Coronary artery (tissue), 2 donors: ENCODE results near the gene RIPOR1.
"Not testable (repeated sequence)": the region's sequence is repeated elsewhere in the genome, so short reads cannot be mapped to it uniquely, and the experiment has no call there.

Source experiments
- DNase-seq: peaks from one replicate; pipeline ENCODE4 v3.0.0-alpha.2; 2017; ENCODE audit warnings: low spot score
- H3K27ac ChIP-seq, 2 donors: fragments of 200-600 bp; sonication (generic); one replicate each; pipeline ENCODE4 v1.5.1; 2016 to 2019
- H3K4me3 ChIP-seq: fragments of 200-600 bp; sonication (generic); 2 replicates; pipeline ENCODE4 v1.5.1; 2016; ENCODE audit warnings: mild to moderate bottlenecking, moderate library complexity
- TF ChIP-seq, protein P1 (sequence below): fragments of 200-600 bp; sonication (generic); IDR thresholded peaks from one replicate; pipeline ENCODE4 v1.5.1; 2019; ENCODE audit warnings: antibody characterized with exemption

The RIPOR1 gene

DNA sequence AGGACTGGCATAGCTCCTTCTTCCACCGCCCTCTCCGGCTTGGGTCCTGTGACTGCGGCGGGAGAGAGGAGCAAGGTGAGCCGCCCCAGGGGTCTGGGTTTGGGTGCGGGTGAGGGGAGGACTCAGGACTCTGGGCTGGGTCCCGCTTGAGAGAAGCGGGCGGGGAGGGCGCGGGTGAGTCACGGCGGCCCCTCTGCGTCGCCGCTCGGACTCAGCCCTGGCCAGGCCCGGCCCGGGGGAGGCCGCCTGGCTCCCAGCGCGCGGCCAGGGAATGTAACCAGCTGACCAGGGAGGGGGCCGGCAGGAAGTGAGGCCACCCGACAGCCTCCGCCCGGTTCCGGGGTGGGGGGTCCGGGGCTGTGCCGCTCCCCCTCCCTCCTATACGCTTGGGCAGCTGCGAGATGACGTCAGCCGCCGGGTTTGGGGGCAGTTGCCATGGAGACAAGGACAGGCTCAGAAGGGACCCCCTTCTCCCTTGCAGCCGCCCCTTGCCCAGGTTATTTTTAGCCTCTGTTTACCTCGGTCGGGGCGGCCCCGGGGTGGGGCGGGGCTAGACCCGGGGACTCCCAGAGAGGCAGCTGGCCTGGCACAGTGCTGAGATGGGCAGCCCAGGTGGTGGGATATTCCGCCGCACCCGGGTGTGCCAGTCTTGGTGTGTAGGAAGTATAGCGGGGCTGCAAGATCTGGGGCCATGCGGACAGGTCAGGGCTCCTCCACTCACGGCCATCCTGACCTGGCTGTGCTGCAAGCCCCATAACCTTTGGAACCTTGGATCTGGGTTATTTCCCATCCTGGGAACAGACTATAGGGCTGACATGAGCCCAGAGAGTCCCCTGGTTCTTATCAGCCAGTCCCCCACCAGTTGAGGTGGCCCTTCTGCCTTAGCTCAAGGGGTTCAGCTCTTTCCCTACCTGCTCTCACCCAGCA is 1.6 kb downstream of the RIPOR1 start:
- DNase-seq: peak; percentile 93
- TF ChIP-seq, protein P1, sequence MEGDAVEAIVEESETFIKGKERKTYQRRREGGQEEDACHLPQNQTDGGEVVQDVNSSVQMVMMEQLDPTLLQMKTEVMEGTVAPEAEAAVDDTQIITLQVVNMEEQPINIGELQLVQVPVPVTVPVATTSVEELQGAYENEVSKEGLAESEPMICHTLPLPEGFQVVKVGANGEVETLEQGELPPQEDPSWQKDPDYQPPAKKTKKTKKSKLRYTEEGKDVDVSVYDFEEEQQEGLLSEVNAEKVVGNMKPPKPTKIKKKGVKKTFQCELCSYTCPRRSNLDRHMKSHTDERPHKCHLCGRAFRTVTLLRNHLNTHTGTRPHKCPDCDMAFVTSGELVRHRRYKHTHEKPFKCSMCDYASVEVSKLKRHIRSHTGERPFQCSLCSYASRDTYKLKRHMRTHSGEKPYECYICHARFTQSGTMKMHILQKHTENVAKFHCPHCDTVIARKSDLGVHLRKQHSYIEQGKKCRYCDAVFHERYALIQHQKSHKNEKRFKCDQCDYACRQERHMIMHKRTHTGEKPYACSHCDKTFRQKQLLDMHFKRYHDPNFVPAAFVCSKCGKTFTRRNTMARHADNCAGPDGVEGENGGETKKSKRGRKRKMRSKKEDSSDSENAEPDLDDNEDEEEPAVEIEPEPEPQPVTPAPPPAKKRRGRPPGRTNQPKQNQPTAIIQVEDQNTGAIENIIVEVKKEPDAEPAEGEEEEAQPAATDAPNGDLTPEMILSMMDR: no peak

DNA sequence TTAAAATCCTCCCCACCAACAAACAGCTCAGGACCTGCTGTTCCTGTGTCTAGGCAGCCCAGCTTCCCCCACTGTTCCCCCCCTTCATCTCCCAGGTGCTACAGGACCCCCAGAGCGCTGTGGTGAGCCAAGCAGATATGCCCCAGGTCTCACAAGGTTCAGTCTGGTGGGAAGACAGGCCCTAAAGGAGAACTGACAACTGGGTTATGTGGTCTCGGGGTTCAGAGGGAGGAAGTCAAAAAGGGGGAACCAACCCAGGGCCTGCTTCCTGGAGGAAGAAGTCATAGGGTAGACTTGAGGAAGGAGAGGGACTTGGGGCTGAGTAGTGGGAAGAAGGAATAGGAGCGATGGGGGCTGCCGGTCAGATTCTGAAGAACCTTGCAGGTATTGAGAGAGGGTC is 2.6 kb downstream of the RIPOR1 start:
- peak; percentile 64 for DNase-seq
- TF ChIP-seq, protein P1: no peak
- peak overlapping the region; percentile 88 for H3K4me3 ChIP-seq
- H3K27ac ChIP-seq: peak overlapping the region; percentile 94

More for the DNA sequence above, 1.6 kb downstream of the RIPOR1 start:
- Histone ChIP-seq H3K4me3 (peak overlapping the region; percentile 88), H3K27ac (peak overlapping the region; percentile 94)

DNA sequence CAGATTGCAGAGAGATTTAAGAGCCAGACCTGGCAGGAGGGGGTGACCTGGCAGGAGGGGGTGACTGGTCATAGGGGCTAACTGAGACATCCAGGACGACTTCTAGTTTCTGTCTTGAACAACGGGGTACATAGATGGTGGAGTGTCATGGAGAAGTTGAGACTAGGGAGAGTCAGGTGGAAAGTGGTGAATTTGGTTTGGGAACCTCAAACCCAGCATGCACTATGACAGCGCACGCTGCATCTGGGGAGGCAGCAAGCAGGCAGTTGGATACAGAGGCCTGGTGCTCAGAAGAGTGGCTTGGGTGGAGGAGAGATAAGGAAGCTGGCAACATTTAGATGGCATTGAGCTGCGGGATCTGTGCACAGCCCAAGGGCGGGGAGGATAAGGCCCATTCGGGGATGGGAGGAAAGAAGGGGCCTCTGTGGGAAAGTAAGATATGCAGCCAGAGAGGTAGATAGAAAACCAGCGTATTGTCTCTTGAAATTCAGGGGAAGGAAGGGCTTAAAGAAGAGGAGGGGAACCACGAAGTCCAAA is 4.5 kb downstream of the RIPOR1 start:
- TF ChIP-seq, protein P1: no peak
- peak; percentile 56 for DNase-seq
- Histone ChIP-seq H3K27ac (no peak overlapping the region), H3K4me3 (no peak overlapping the region)

DNA sequence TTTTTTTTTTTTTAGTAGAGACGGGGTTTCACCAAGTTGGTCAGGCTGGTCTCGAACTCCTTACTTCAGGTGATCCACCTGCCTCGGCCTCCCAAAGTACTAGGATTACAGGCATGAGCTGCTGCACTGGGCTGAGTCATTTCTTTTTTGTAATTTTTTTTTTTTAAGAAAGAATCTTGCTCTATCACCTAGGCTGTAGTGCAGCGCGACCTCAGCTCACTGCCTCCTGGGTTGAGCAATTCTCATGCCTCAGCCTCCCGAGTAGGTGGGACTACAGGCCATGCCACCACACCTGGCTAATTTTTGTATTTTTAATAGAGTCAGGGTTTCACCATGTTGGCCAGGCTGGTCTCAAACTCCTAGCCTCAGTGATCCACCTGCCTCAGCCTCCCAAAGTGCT is 5.4 kb downstream of the RIPOR1 start:
- not testable (repeated sequence) for DNase-seq, H3K27ac ChIP-seq, H3K4me3 ChIP-seq

GRCh38 chr16:67534431-67534830 is 5.8 kb downstream of the RIPOR1 start:
- TF ChIP-seq, protein P1: no peak
- Histone ChIP-seq H3K4me3 (no peak overlapping the region), H3K27ac (no peak overlapping the region)
- no peak for DNase-seq

DNA sequence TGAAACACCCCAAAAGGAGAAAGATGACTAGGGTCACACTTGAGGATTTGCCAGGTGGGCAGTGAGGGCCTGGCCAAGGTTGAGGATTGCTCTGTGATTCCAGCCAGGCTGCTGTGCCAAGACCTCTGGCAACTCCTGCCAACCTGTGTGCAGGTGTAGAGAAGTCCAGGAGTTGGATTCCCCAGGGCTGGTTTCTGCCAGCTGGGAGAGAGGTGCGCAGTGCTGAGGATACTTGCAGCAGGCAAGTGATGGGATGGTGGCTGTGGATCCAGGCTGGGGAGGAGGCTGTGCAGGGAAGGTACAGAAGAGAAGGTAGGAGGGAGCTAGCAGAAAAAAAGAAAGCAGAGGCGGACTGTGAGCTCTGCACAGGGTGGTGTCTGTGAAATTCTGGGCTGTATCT is 6.6 kb downstream of the RIPOR1 start:
- TF ChIP-seq, protein P1: no peak
- H3K27ac ChIP-seq: no peak overlapping the region

DNA sequence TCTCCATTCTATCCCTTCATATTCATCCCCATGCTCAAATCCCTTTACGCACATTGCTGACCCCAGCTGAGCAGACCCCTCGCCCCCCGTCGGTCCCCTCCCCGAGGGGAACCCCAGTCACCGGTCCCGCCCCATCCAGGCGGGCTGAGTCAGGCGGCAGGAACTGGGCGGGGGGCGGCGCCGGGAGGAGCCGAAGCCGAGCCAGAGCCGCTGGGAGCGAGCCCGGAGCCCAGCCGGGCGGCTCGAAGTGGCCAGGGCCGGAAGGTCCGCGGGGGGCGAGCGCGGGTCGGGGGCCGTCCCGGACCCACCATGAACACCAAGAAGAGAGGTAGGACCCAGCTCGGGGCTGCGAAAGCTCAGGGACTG is 8.6 kb downstream of the RIPOR1 start:
- H3K4me3 ChIP-seq: peak overlapping the region; percentile 82
- DNase-seq: no peak
- TF ChIP-seq, protein P1: no peak
- H3K27ac ChIP-seq: peak overlapping the region; percentile 68 to 87

More for the DNA sequence above, 6.6 kb downstream of the RIPOR1 start:
- DNase-seq: peak; percentile 62
- no peak overlapping the region for H3K4me3 ChIP-seq
